GM12878 (cell line): ENCODE data around the gene HMGXB4. TPM values are rescaled to one million over a fixed set of nuclear protein-coding genes. Genes with fewer than 3 reads are reported as not detected.

Experiments used
- ATAC-seq: fragments of 200-7000 bp; cut with Tn5 transposase; 3 replicates; pipeline ENCODE4 v1.9.1; 2020; ENCODE audit warnings: mild to moderate bottlenecking, moderate library complexity
- BruUV-seq: library from RNA; stranded (reverse); fragments of 400-500 nt; replicated peaks from 2 replicates; lab custom pipeline; 2021; lab: Mats Ljungman, UMichigan
- CTCF ChIA-PET: fragments of 300-600 bp; sonication (Branson Sonifier 250); formaldehyde crosslinking; extraction: SDS; loops from one replicate; lab custom pipeline; 2021; ENCODE audit warnings: inconsistent platforms; lab: Yijun Ruan, JAX
- POLR2A ChIA-PET: fragments of 350-600 bp; formaldehyde crosslinking; extraction: SDS; loops from one replicate; lab custom pipeline; 2021; ENCODE audit warnings: inconsistent platforms; lab: Charles Lee
- RAD21 ChIA-PET: fragments of 300-600 bp; sonication (Branson Sonifier 250); formaldehyde crosslinking; loops from one replicate; lab custom pipeline; 2023; ENCODE audit warnings: antibody characterized with exemption; ENCODE audit not compliant: unreplicated experiment; lab: Charles Lee
- SMC1A ChIA-PET: fragments of 300-600 bp; sonication (Branson Sonifier 250); formaldehyde crosslinking; loops from one replicate; lab custom pipeline; 2023; ENCODE audit not compliant: unreplicated experiment, uncharacterized antibody; lab: Charles Lee
- DNase-seq: peaks from one replicate; pipeline ENCODE4 v3.0.0-alpha.2; 2011; ENCODE audit warnings: low read depth, low spot score
- FAIRE-seq: peaks from 3 replicates; lab custom pipeline; 2011; peaks lifted over from hg19 to GRCh38; lab: Jason Lieb, UNC
- H2AFZ ChIP-seq: 2 replicates; pipeline ENCODE4 v1.6.0; 2011; ENCODE audit warnings: low read depth, low read length, control low read depth; ENCODE audit not compliant: control insufficient read depth
- H3K27ac ChIP-seq: 2 replicates; pipeline ENCODE4 v1.5.1; 2011; ENCODE audit warnings: control low read depth; ENCODE audit not compliant: control insufficient read depth, insufficient read depth
- H3K27me3 ChIP-seq, 2 experiments: replicated peaks in 1 of 2; 2 replicates each; pipeline versions ENCODE4 v1.6.0 to v1.6.1; 2011; ENCODE audit warnings: low read length in 1 of 2; ENCODE audit not compliant: control insufficient read depth in 2 of 2, insufficient read depth in 2 of 2
- H3K36me3 ChIP-seq, 2 experiments: 2 replicates each; pipeline ENCODE4 v1.5.1; 2011; ENCODE audit warnings: low read length in 1 of 2; ENCODE audit not compliant: control insufficient read depth in 2 of 2, insufficient read depth in 2 of 2
- H3K4me1 ChIP-seq: 2 replicates; pipeline ENCODE4 v1.6.1; 2011; ENCODE audit warnings: mild to moderate bottlenecking, low read length, moderate library complexity, mixed read lengths; ENCODE audit not compliant: control insufficient read depth, insufficient read depth
- H3K4me2 ChIP-seq: 2 replicates; pipeline ENCODE4 v1.6.0; 2011; ENCODE audit warnings: control low read depth; ENCODE audit not compliant: control insufficient read depth, insufficient read depth
- H3K4me3 ChIP-seq: fragments of 200-600 bp; sonication (generic); 2 replicates; pipeline ENCODE4 v1.5.1; 2016
- H3K79me2 ChIP-seq: 2 replicates; pipeline ENCODE4 v1.6.0; 2011; ENCODE audit warnings: low read length; ENCODE audit not compliant: control insufficient read depth, insufficient read depth
- H3K9ac ChIP-seq: 2 replicates; pipeline ENCODE4 v1.8.0; 2011; ENCODE audit warnings: low read length, control low read depth, mixed read lengths; ENCODE audit not compliant: control insufficient read depth, insufficient read depth
- H3K9me3 ChIP-seq: replicated peaks from 3 replicates; pipeline ENCODE4 v1.5.1; 2011; ENCODE audit warnings: mild to moderate bottlenecking, low read length; ENCODE audit not compliant: control insufficient read depth, insufficient read depth
- H4K20me1 ChIP-seq: 2 replicates; pipeline ENCODE4 v1.6.0; 2011; ENCODE audit not compliant: control insufficient read depth, insufficient read depth
- IKZF2 ChIP-seq, 2 experiments: fragments of 450-650 bp; IDR thresholded peaks; 2 replicates each; pipeline ENCODE4 v1.6.1; 2017; ENCODE audit warnings: mild to moderate bottlenecking in 2 of 2, moderate library complexity in 2 of 2
- IRF4 ChIP-seq: IDR thresholded peaks from 2 replicates; pipeline ENCODE4 v1.6.1; 2011; ENCODE audit warnings: low read depth, low read length
- KAT2A ChIP-seq: conservative IDR thresholded peaks from 2 replicates; pipeline ENCODE4 v1.6.1; 2011; ENCODE audit warnings: low read depth, low read length; ENCODE audit not compliant: control insufficient read depth
- MTA2 ChIP-seq: fragments of 450-650 bp; IDR thresholded peaks from 2 replicates; pipeline ENCODE4 v1.6.1; 2016; ENCODE audit warnings: low read depth, mild to moderate bottlenecking, moderate library complexity
- NFIC ChIP-seq: IDR thresholded peaks from 2 replicates; pipeline ENCODE4 v1.6.1; 2012; ENCODE audit warnings: low read depth, mild to moderate bottlenecking, inconsistent platforms, low read length, moderate library complexity
- POLR2AphosphoS5 ChIP-seq: IDR thresholded peaks from 2 replicates; pipeline ENCODE4 v1.6.1; 2011; ENCODE audit warnings: mild to moderate bottlenecking, low read length, inconsistent platforms
- RAD21 ChIP-seq: IDR thresholded peaks from 2 replicates; pipeline ENCODE4 v1.6.1; 2011; ENCODE audit warnings: mild to moderate bottlenecking, low read depth, low read length, moderate library complexity; ENCODE audit not compliant: insufficient read depth
- SMAD1 ChIP-seq: fragments of 450-650 bp; IDR thresholded peaks from 2 replicates; pipeline ENCODE4 v1.6.1; 2018; ENCODE audit warnings: mild to moderate bottlenecking, low read depth; ENCODE audit not compliant: partially characterized antibody
- TCF7 ChIP-seq: IDR thresholded peaks from 2 replicates; pipeline ENCODE4 v1.6.1; 2014; ENCODE audit warnings: antibody characterized with exemption, borderline replicate concordance
- ZBED1 ChIP-seq: IDR thresholded peaks from 2 replicates; pipeline ENCODE4 v1.6.1; 2016; ENCODE audit warnings: borderline replicate concordance
- WGBS: methylation state at CpG from one replicate; pipeline ENCODE4 v1.1.6; 2016; ENCODE audit warnings: low lambda C conversion rate; ENCODE audit not compliant: insufficient replicate concordance, insufficient coverage; ENCODE audit errors: missing lambda C conversion rate; 5-methylcytosine and 5-hydroxymethylcytosine counted together
- in situ Hi-C: fragments of 300-500 bp; cut with MboI; formaldehyde crosslinking; loops from 9 replicates; pipeline ENCODE4 v1.14.3; 2018; ENCODE audit warnings: mixed read lengths
- intact Hi-C: fragments of 100-400 bp; cut with micrococcal nuclease; formaldehyde crosslinking; loops from one replicate; pipeline ENCODE4 v1.14.2; 2022; ENCODE audit not compliant: unreplicated experiment
- polyA plus RNA-seq, 11 experiments: library from polyadenylated mRNA; depleted of rRNA in 4 of 11; unstranded in 6 of 11; stranded (reverse) in 5 of 11; fragments of >200 nt; fragmentation: Nextera tagmentation in 4 of 11; fragmentation: Illumina TruSeq in 1 of 11; extraction: Ambion mirVana in 4 of 11; extraction: Trizol in 1 of 11; gene quantifications; 1 replicate in 1 of 11; 2 replicates in 10 of 11; pipeline versions ENCODE4 v1.2.1 to v1.2.3, GENCODE V29; 2011 to 2016; ENCODE audit warnings: inconsistent platforms in 2 of 11, missing spikeins in 2 of 11, low read depth in 1 of 11
- total RNA-seq, 4 experiments: library from RNA; depleted of rRNA in 3 of 4; stranded (reverse); fragments of >200 nt in 3 of 4; fragmentation: Illumina TruSeq in 1 of 4; extraction: Trizol in 1 of 4; gene quantifications; 2 replicates each; pipeline versions ENCODE4 v1.2.1 to v1.2.3, GENCODE V29; 2013 to 2021
- TF ChIP-seq, protein P1 (sequence below): IDR thresholded peaks from 2 replicates; pipeline ENCODE4 v1.6.1; 2012; ENCODE audit warnings: mild to moderate bottlenecking, low read depth, low read length
- TF ChIP-seq, protein P2 (sequence below): fragments of 450-650 bp; IDR thresholded peaks from 2 replicates; pipeline ENCODE4 v1.6.1; 2017; ENCODE audit warnings: mild to moderate bottlenecking, low read depth, inconsistent platforms; ENCODE audit not compliant: poor library complexity, severe bottlenecking
- TF ChIP-seq, protein P3 (sequence below), 3 experiments: IDR thresholded peaks in 2 of 3; conservative IDR thresholded peaks in 1 of 3; 2 replicates each; pipeline ENCODE4 v1.5.1; 2011; ENCODE audit warnings: low read depth in 3 of 3, low read length in 3 of 3, mild to moderate bottlenecking in 3 of 3, control low read depth in 2 of 3, moderate library complexity in 2 of 3, inconsistent platforms in 1 of 3, mixed read lengths in 1 of 3; ENCODE audit not compliant: control insufficient read depth in 2 of 3, insufficient read depth in 1 of 3; ENCODE audit errors: extremely low read depth in 1 of 3

Gene HMGXB4
- total and polyA plus RNA-seq, 10 of the 15 experiments (the other 5 are each of a cell fraction or from before 2014, with no cell fraction given): 15.5 to 44.5 (median 24.9) TPM

DNA sequence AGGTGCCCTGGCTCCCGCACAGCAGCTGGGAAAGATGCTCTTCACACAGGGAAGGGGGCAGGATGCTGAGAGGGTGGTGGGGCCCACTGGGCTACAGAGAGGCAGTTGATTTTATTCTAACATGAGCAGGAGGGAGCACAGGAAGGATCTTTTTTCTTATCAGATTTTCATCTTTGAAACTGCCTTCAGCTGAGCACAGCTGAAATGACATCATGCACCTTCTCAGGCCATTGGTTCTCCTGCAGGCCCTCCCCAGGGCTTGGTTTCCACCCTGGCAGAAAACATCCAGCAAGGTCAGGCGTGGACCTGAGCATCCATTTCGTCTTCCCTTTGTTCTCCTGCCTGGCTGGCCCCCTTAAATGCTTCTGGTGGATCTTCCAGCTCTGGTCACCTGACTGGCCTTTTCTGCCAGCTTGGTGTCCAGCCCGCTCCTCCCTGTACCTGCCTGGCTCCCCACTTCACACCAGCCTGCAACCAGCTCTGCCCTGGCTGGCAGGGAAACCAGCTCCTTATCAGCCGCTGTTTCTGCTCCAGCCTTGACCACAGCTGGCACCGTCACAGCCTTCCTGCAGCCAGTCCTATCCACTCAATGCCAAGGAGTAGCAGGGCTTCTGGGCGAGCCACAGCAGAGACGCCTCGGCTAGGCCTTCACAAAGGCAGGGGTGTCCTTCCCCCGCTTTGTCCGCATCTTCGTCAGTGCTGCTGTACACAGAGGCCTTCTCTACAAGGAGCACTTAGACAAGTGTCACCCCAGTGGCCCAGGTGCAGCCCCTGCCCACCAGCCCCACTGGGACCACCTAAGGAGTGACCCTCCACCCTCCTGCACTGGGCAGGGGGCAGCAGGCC is 78.9 kb downstream of the HMGXB4 start (continued):
- TF ChIP-seq, protein P1, sequence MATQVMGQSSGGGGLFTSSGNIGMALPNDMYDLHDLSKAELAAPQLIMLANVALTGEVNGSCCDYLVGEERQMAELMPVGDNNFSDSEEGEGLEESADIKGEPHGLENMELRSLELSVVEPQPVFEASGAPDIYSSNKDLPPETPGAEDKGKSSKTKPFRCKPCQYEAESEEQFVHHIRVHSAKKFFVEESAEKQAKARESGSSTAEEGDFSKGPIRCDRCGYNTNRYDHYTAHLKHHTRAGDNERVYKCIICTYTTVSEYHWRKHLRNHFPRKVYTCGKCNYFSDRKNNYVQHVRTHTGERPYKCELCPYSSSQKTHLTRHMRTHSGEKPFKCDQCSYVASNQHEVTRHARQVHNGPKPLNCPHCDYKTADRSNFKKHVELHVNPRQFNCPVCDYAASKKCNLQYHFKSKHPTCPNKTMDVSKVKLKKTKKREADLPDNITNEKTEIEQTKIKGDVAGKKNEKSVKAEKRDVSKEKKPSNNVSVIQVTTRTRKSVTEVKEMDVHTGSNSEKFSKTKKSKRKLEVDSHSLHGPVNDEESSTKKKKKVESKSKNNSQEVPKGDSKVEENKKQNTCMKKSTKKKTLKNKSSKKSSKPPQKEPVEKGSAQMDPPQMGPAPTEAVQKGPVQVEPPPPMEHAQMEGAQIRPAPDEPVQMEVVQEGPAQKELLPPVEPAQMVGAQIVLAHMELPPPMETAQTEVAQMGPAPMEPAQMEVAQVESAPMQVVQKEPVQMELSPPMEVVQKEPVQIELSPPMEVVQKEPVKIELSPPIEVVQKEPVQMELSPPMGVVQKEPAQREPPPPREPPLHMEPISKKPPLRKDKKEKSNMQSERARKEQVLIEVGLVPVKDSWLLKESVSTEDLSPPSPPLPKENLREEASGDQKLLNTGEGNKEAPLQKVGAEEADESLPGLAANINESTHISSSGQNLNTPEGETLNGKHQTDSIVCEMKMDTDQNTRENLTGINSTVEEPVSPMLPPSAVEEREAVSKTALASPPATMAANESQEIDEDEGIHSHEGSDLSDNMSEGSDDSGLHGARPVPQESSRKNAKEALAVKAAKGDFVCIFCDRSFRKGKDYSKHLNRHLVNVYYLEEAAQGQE: no peak
- TF ChIP-seq ZBED1 (no peak), POLR2AphosphoS5 (no peak), NFIC (no peak), TCF7 (no peak)

DNA sequence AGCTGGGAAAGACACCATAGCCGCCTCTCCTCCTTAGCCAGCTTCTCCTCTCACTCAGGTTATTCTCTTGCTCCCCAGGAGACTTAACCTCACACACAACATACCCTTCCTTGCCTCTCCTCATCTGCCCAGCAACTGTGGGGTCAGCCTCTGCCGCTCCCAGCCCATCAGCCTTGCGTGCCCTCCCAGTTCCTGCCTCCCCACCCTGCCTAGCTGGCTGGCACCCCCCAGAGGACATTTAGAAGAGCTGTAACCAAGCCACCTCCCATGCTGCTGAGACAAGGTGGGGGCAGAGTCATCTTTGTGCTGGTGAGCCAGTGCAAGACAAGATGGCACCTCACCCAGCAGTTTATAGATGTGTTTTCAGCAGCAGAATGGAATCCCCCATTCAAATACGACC is 80.6 kb downstream of the HMGXB4 start:
- in situ Hi-C loops: no loop called here
- TF ChIP-seq RAD21 (peak; percentile 56), IRF4 (0 out of 2 replicates have a peak, but pooled peaks have one; percentile 23), ZBED1 (no peak), SMAD1 (no peak), MTA2 (no peak), IKZF2 (IDR thresholded peaks at IDR 0.05) (no peak), KAT2A (no peak)
- TF ChIP-seq, protein P2, sequence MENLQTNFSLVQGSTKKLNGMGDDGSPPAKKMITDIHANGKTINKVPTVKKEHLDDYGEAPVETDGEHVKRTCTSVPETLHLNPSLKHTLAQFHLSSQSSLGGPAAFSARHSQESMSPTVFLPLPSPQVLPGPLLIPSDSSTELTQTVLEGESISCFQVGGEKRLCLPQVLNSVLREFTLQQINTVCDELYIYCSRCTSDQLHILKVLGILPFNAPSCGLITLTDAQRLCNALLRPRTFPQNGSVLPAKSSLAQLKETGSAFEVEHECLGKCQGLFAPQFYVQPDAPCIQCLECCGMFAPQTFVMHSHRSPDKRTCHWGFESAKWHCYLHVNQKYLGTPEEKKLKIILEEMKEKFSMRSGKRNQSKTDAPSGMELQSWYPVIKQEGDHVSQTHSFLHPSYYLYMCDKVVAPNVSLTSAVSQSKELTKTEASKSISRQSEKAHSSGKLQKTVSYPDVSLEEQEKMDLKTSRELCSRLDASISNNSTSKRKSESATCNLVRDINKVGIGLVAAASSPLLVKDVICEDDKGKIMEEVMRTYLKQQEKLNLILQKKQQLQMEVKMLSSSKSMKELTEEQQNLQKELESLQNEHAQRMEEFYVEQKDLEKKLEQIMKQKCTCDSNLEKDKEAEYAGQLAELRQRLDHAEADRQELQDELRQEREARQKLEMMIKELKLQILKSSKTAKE: no peak
- TF ChIP-seq, protein P3, sequence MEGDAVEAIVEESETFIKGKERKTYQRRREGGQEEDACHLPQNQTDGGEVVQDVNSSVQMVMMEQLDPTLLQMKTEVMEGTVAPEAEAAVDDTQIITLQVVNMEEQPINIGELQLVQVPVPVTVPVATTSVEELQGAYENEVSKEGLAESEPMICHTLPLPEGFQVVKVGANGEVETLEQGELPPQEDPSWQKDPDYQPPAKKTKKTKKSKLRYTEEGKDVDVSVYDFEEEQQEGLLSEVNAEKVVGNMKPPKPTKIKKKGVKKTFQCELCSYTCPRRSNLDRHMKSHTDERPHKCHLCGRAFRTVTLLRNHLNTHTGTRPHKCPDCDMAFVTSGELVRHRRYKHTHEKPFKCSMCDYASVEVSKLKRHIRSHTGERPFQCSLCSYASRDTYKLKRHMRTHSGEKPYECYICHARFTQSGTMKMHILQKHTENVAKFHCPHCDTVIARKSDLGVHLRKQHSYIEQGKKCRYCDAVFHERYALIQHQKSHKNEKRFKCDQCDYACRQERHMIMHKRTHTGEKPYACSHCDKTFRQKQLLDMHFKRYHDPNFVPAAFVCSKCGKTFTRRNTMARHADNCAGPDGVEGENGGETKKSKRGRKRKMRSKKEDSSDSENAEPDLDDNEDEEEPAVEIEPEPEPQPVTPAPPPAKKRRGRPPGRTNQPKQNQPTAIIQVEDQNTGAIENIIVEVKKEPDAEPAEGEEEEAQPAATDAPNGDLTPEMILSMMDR (IDR thresholded peaks at IDR 0.05 in 2 of 3, conservative IDR thresholded peaks at IDR 0.05 in 1 of 3; ENCODE audit: control insufficient read depth in 2 of 3, extremely low read depth in 1 of 3, insufficient read depth in 1 of 3, low read depth in 3 of 3, low read length in 3 of 3): peak; percentile 31 to 34 (median 32); a peak in 3 of 6 replicates

More for the DNA sequence above, 80.6 kb downstream of the HMGXB4 start:
- WGBS: 67% methylated on average over 4 of the region's 4 CpGs
- no peak overlapping the region for H3K4me3 ChIP-seq
- H2AFZ ChIP-seq: no peak overlapping the region
- RAD21 ChIA-PET: interaction anchor here (1.2 kb wide), 1 partner anchor 106 kb away, joined by 5 read pairs; no protein-coding TSS in a partner anchor
- no peaks in the 10 kb centered on the region for H4K20me1 ChIP-seq
- no peak overlapping the region for H3K4me2 ChIP-seq
- H3K36me3 ChIP-seq: peaks cover 5 to 27% of the 10 kb centered on the region in 2 experiments; a peak in 2 of 4 replicates
- POLR2A ChIA-PET: no interaction called here
- no peaks in the 10 kb centered on the region; the same call in 2 of the 3 replicates for H3K9me3 ChIP-seq
- SMC1A ChIA-PET: interaction anchor here (1.3 to 1.5 kb wide), 2 partner anchors 13 to 31 kb away, joined by 4 to 6 read pairs; no protein-coding TSS in a partner anchor
- no TSS peak for BruUV-seq
- no peak overlapping the region for H3K9ac ChIP-seq
- no peaks in the 10 kb centered on the region for H3K79me2 ChIP-seq
- H3K4me1 ChIP-seq: no peaks in the 10 kb centered on the region; the same call in 1 of the 2 replicates
- no peak for FAIRE-seq
- intact Hi-C loops: no loop called here
- peak; percentile 75 for ATAC-seq
- CTCF ChIA-PET: interaction anchor here (0.9 to 1.5 kb wide), 4 partner anchors 72 to 106 kb away, joined by 3 to 8 read pairs (median 4); no protein-coding TSS in a partner anchor
- no peak overlapping the region for H3K27ac ChIP-seq
- DNase-seq: no peak
- no peaks in the 10 kb centered on the region for H3K27me3 ChIP-seq
